ENCODE results near the gene TMEM52.

Gene TMEM52

DNA sequence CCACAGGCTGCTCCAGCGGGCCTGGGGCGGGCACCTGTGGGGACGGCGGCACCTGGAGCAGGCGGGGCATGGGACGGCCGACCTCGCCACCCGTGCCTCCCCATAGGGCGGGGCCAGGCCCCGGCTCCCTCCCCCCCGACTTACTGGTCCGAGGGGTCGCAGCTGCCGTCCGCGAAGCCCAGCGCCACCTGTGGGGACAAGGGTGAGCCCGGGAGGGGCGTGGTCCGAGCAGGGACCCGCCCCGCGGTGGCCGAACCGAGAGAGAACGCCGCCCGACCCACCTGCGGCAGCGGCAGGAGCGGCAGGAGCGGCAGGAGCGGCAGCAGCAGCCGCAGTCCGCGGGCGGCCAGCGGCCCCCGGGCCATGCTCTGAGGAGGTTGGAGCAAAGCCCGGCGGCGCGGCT is at the start of gene TMEM52:
Gene TMEM52 (minus strand): TSS at position 379 of the 403 bp plus-strand sequence. CDS start 14 bp downstream, at position 365.
- DNase-seq (ENCODE audit: low spot score) = no peak

DNA sequence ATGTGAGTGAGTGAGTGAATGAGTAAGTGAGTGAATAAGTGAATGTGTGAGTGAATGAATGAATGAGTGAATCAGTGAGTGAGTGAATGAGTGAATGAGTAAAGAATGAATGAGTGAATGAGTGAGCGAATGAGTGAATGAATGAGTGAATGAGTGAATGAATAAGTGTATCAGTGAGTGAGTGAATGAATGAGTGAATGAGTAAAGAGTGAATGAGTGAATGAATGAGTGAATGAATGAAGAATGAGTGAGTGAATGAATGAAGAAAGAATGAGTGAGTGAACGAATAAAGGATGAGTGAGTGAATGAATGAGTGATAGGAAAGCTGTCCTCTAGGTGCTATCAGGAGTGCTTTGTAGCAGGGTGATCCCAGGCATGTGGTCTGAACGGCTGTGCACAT is 48.8 kb upstream of the TMEM52 start:
- DNase-seq (ENCODE audit: low spot score) = no peak

DNA sequence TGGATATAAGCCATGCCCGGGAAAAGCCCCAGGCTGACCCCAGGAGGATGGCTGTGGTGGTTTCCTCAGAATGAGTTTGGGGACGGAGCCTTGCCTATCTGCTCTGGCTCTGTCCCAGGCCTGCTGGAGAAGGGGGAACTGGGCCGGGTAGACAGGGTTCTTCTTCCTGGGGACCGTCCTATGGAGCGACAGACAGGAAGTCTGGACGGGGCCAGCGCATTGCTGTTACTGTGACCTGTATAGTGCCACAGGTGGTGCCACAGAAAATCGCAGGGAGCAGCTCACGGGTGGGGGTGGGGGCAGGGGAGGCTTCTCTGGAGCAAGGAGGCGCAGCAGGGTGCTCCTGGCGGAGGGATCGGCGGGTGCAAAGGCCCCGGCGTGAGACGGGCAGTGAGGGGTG is 48.1 kb upstream of the TMEM52 start:
- DNase-seq (ENCODE audit: low spot score) = no peak

DNA sequence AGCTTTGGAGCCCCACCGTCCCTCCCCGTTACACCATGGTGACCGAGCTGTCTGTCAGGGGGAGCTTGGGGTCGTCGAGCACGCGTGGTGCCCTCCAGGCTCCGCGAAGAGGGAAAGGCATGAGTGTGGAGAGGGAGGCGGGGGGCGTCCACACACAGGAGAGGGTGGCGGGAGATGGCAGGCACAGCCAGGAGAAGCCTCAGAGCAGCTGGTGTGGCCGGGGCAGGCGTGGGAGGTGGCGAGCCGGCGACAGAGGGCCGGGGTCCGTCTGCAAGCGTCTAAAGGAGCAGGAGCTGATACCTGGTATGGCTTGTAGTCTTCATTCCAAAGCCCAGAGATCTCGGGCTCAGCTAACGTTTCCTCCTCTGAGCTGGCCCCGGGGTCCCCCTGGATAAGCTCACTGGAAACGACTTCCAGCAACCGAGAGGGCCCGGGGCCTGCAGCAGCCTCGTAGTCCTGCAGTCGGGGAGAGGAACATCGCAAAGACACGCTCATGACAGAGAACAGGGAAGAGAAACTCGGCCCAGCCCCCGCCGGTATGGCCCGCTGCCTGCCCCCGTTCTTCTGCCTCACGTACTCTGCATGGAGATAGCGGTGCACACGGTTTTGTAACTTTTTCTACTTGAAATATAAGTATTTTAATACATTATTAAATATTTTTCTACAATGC is 47.1 kb upstream of the TMEM52 start:
- DNase-seq (ENCODE audit: low spot score) = no peak

DNA sequence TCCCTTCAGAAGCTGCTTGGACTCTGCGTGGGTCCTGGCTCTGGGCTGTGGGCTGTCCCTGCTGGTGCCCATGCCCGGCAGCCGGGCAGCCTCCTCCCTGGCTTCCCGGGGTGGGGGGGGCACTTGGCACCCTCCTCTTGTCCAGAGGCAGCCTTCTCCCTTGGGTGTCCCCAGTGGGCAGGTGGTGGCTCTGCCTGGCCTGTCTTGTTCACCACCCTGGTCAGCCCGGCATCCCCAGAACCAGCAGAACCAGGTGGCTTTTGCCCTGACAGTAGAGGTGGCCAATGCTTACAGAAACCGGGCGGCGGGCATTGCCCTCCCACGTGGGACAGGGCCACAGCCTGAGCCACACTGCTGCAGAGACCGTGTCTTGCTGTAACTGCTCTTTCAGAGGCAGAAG is 46.5 kb upstream of the TMEM52 start:
- DNase-seq (ENCODE audit: low spot score) = no peak

DNA sequence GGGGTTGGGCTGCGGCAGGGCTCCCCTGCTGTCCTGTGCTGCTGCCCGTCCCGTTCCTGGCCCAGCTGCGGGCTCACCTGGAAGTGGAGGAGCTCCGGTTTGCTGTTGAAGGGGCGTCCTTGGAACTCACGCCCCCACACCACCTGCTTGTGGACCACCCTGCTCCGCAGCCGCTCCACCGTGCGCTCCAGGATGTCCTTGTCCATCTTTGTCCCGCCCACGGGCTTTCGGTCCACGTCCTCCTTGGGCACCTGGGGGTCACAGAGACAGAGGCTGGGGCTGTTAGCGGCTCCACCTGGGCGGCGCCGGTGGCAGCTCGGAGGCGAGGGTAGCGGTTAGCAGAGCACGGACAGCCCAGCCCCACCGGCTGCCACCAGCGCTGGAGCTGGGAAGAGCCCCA is 45.7 kb upstream of the TMEM52 start:
- no peak for DNase-seq (ENCODE audit: low spot score)

DNA sequence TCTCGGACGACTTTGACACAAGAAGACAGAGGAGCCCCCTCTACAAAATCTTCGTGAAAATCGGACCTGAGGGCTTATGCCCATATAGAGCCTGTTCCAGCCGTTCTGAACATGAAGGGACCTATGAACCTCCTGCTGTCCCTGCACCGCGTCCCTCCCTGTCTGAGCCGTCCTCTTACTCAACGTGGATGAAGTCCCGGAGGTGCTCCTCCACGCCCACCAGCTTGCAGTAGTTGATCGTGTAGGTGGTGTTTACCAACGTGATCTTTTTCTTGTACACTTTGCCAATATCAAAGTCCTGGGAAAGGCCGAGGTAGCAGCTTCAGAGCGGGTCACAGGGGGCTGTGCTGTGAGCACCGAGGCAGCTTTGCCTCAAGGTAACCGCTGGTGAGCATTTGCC is 44.5 kb upstream of the TMEM52 start:
- no peak for DNase-seq (ENCODE audit: low spot score)

DNA sequence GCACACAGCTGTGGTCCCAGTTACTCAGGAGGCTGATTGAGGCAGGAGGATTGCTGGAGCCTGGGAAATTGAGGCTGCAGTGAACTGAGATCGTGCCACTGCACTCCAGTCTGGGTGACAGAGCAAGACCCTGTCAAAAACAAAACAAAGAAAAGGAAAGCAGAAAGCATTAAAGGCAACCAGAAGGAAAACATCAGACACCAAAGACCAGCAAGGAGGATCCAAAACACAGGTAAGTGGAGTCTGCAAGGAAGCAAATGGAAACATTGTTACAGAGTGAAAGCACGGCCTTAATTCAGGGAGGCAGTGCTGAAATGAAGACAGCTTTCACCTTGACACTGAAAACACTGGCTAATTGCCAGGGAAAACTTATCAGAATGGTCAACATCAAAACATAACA is 43.7 kb upstream of the TMEM52 start:
- no peak for DNase-seq (ENCODE audit: low spot score)

DNA sequence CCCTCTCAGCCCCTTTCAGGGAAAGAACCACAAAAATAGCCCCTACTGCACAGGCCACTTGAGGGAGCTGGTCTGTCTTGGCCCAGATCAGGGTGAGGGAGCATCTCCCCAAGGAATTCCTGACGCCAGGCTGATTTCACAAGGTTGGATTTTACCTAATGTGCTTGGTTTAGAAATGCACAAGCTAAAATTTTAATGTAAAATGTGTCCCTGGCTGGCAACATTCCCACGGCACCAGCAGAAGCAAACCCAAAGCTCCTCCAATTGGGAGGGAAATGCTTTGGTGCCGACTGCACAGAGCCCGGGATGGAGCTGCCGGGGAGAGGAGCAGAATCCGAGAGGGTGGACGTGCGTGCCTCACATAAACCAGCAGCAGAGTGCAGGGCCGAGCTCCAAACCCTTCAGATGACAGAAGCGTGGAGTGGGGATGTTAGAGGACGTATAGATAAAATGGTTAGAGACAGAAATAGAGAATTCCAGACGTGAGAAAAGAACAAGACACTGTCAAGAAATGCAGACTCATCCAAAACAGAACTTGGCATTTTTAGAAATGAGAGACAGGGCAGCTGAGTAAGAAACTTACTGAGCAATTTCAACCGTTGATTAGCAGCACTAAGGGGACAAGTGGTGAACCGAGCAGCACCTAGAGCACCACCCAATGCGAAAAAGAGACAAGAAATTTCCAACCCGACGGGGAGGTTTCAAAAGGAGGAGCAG is 41.6 kb upstream of the TMEM52 start:
- no peak for DNase-seq (ENCODE audit: low spot score)

DNA sequence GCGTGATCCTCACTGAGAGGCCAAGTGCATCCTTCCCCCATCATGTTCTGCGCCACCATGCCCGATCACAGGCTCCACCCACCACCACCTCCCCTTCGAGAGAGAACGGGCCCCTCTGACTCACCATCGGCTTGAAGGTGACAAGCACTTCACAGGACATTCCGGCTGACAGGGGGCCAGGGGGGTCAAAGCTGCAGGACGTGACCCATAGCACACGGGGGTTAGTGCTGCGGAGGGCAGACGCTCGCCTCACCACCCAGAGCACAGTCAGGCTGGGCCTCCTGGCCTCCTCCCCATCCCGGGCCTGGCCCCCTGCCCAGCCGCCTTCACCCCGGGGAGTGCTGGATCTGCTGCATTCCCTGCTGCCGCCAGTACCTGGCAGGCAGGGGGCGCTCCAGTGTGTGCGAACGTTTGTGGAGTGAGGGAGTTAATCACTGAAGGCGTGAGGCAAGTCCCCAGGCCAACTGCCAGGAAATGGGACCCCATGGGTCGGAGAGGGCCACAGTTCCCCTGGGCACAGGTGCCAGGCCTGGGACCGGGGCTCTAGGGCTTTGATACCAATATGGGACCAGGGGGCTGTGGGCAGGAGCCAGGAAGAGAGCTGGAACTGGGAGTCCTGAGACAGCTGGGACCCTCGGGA is 40.9 kb upstream of the TMEM52 start:
- peak; percentile 21 for DNase-seq (ENCODE audit: low spot score)

DNA sequence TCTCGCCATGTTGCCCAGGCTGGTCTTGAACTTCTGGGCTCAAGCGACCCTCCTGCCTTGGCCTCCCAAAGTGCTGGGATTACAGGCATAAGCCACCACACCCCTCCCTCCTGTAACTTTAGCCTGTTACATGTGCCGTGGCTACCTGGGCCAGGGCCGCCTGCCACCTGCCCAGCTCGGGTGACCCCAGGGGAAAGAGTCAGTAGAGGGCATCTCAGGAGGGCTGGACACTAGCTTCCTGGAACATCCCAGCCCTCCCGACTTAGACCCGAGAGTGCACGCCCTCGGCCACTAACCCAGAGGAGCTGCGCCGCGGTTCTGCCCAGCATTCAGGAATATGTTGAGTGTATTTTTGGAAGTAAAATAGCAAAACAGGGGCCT is 40.4 kb upstream of the TMEM52 start:
- no peak for DNase-seq (ENCODE audit: low spot score)

DNA sequence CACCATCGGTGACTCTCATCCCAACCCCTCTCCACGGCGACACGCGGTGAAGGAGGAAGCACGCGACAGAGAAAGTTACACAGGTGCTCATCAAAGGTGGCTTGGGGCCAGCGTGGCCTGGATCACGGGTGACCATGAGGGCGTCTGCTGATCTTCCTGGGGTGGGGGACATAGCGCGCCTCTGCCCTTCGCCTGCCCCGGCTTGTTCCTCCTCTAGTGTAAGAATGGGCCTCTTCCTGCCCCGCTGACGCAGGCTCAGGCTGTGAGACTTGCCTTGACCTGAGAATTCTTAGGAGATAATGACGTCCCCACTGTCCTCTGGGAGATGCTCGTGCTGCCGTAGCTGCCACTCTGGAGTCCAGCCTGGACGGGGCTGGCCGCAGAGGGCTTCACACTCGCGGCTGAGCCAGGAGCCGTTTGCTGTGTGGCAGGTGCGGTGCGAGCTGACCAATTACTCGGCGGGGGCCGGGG is 39.0 kb upstream of the TMEM52 start:
- DNase-seq (ENCODE audit: low spot score) = no peak

DNA sequence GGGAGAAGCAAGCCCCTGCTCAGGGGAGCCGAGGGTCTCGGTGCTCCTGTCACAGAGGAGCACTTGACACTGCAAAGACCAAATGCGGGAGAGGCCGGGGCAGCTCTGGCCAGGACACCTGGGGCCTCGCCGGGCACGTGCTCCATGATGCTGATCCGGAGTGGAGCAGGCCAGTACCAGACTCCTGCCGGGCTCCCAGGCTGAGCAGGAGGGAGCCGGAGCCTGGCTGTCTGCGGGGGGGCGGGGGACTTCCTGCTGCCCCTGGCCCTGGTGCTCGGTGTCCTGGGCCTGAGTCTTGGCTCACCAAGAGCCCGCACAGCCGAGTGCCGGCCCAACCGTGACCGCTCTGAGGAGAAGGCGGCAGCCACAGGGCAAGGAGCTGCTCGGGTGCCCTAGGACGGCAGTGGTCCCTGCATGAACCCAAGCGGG is 38.5 kb upstream of the TMEM52 start:
- DNase-seq (ENCODE audit: low spot score) = no peak

DNA sequence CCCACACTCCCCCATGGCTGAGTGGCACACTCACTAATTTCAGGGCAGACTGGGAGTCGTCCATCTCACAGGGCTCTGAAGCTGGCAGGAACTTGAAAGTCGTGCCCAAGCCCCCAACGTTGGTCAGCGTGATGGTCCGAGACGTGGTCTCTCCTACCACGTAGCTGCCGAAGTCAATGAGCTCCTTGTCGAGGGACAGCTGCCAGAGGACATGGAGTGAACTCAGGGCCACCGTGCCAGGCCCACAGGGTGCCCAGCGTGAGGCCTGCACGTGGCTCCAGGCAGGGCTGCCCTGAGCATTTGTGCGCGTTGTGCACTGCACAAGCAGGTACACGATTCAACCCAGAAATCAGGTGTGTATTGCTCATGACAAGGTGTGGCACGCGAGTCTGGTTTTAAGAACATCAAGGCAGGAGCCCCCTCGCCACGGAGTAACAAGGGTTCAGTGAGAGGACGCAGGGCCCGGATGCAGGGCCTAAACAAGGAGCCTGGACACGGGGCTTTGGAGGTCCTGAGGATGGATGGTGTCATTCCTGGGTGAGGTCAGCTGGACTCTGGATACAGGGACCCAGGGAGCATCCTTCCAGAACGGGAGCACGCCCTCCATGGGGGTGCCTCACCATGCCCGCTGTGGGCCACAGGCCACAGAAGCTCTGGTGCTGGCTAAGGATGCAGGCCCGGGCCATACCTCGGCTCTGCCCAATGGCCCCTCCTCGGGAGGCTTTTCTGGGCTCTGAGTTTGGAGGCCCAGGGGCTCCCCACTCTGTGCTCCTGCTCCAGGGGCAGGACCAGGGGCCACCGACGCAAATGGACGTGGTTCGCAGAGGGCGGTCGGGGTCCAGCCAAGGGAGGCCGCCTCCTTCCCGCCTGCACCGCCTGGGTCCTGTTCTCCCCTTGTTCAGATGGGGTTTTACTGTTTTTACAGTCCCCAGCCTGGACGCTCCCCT is 37.8 kb upstream of the TMEM52 start:
- DNase-seq (ENCODE audit: low spot score) = no peak

DNA sequence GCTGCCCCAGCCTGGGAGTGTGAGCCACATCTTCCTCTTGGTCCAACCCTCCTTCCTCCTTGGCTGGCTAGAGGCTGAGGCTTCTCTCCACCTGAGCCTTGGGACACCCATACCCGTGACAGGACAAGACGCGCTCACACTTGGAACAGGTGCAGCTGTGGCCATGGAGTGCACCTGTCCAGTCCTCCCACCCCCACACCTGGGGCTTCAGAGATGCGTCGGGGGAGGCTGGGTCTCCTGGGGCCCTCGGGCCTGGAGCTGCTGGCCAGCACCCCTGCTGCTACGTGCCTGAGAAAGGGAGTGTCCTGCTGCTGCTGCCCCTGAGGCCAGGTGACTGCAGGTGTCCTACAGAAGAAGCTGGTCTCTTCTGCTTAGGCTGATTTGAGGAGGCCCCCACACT is 37.0 kb upstream of the TMEM52 start:
- DNase-seq (ENCODE audit: low spot score) = no peak

DNA sequence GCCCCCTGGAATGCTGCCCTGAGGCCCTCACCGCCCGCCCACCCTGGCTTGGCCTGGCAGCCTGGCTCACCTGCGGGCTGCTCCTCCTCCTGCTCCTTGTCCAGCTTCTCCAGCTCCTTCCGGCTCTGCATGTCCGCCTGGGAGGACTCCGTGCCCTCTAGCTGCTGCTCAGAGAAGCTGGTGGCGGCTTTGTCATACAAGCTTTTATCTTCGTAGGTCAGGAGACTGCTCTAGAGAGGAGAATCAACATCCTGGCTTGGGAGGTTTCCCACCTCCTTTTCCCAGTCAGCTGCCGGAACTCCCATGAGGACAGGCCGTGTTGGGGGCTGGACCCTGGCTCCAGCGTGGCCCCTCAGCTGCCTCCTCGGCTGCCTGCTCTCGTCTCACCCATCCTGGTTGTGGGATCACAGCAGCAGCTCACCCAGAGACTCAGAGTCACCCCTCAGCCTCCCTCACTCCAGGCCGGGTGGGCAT is 36.6 kb upstream of the TMEM52 start:
- no peak for DNase-seq (ENCODE audit: low spot score)

DNA sequence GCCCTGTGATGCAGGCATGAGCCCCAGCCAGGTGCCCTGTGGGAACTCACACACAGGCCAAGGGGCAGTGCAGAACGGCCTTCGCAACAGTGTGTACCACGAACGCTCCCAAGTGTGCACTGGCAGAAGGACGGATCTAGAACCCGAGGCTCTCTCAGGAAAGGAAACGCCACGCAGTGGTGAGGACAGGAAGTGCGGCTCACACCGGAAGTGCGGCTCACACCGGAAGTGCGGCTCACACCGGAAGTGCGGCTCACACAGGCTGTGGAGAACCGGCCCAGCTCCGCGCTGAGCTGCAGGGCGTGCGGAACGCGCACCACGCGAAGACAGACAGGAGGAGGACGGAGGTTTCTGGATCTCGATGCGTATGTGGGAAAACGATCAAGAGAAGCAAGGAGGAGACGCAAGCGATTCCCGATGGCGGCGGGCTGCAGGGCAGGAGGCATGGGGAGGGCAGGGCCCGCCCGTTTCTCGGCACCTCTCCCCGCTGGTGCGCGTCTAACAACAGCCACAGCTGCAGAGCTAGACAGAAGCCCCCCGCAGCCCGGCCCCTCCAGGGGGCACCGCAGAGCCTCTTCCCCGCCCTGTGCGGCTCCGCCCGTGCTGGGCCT is 35.9 kb upstream of the TMEM52 start:
- DNase-seq (ENCODE audit: low spot score) = no peak

DNA sequence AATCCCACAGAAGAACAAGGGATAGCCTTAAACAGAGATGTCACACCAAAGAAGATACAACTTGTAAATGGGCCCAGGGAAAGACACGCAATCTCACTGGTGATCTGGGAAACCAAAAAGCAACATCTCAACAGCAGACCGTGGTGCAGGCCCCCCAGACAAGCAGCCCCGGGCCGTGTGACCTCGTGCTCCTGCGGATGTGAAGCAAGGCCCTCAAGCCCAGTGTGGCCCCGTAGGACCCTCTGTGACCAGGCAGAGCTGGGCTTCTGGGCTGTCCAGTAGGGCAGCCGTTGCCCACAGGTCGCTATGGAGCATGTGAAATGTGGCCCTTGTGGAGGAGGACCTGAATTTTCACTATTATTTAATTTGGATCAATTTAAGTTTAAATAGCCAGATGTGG is 34.9 kb upstream of the TMEM52 start:
- DNase-seq (ENCODE audit: low spot score) = no peak

DNA sequence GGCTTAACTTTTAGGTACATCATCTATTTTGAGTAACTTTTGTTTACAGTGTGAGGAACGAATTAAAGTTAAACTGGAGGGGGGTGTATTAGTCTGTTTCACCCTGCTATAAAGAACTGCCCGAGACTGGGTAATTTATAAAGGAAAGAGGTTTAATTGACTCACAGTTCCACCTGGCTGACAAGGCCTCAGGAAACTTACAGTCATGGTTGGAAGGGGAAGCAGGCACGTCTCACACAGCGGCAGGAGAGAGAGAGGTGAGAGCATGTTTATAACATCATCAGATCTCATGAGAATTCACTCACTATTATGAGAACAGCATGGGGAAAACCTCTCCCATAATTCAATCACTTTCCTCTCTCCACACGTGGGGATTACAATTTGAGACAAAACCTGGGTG is 31.9 kb upstream of the TMEM52 start:
- no peak for DNase-seq (ENCODE audit: low spot score)

DNA sequence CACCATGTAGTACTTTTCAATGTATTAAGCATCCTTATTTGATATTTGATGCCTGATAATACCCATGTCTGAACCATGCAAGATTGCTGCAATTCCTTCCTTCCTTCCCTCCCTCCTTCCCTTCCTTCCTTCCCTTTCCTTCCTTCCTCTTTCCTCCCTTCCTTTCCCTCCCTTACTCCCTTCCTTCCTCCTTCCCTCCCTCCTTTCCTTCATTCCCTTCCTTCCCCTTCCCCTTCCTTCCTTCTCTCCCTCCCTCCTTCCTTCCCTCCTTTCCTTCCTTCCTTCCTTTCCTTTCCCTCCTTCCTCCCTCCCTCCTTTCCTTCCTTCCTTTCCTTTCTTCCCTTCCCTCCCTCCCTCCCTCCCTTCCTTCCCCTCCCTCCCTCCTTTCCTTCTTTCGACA is 29.7 kb upstream of the TMEM52 start:
- no peak for DNase-seq (ENCODE audit: low spot score)

DNA sequence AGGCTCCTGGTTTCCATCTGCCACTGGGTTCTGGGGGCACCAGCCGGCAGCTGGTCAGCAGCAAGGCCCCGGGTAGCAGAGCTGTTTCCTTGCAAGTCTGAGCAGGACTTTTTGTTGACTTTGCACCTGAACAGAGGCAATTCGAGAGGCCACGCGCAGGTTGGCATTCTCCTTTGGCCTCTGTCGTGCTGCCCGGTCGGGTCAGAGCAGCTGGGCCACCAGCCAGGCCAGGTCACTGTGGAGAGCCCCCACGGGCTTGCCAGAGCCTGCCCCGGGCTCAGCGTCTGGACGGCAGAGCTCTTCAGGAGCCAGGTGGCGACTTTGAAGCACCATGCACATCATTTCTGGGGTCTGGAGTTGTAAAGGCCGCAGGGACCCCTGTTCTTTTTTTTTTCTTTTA is 28.4 kb upstream of the TMEM52 start:
- DNase-seq (ENCODE audit: low spot score) = no peak

DNA sequence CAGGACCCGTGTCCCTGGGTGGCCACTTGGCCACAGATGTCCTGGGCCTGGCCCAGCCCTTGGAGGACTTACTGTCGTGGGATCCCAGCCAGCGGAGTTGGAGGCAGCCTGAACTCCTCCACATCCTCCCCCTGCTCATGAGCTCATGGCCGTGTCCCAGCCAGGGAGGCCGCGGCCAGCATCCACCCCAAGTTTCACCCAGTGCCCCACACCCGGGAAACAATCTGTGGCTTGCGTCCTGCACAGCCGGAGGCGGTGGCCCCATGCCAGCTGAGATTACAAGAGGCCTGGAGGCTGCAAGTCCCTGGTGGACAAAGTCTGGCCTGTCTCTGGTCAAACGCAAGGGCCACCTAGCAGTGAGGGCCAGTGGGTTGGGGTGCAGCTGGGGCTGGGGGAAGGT is 27.5 kb upstream of the TMEM52 start:
- DNase-seq (ENCODE audit: low spot score) = peak; percentile 16

Measured in putamen (tissue), 1 donor.